GM11168 (cell line): ENCODE measurements around the gene EN2.

ENCODE experiments used
- in situ Hi-C: fragments of 300-500 bp; cut with MboI; formaldehyde crosslinking; loops from one replicate; pipeline ENCODE4 v1.12.0; 2022; ENCODE audit warnings: low sequenced_read_pairs; ENCODE audit not compliant: unreplicated experiment

The EN2 gene

DNA sequence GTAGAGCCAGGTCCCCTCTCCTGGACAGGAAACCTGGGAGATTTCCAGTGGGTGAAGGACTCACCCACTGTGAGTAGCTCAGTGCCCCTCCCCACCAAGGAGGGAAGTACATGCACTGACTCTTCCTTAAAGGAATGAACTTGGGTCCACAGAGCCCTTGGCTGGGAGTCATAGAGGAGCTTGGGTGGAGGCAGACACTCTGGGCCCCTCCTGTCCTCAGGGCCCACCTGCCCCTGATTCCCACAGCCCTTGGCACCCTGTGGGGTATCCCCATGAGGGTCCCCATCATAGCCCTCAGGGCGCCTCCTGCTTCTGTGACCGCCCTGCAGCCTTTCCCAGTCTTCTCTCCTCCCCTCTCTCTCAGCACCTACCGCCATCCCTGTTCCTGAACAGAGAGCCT lies 3.7 kb downstream of the EN2 start:
- in situ Hi-C loops: no loop called here

DNA sequence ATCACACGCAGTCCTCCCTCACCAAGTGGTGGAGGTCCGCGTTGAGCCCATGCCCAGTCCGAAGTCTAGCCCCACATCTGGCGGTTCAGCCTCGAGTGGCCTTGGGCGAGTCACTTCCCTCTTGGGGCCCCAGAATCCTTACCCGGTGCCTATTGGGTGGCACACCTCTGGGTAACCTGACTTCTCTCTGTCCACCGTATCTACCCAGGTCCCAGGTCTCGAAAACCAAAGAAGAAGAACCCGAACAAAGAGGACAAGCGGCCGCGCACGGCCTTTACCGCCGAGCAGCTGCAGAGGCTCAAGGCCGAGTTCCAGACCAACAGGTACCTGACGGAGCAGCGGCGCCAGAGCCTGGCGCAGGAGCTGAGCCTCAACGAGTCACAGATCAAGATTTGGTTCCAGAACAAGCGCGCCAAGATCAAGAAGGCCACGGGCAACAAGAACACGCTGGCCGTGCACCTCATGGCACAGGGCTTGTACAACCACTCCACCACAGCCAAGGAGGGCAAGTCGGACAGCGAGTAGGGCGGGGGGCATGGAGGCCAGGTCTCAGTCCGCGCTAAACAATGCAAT lies 4.3 kb downstream of the EN2 start:
- in situ Hi-C loops: no loop called here

GRCh38 chr7:155463114-155463811 lies 5.3 kb downstream of the EN2 start:
- in situ Hi-C loops: no loop called here

GRCh38 chr7:155464183-155464582 lies 6.3 kb downstream of the EN2 start:
- in situ Hi-C loops: no loop called here

DNA sequence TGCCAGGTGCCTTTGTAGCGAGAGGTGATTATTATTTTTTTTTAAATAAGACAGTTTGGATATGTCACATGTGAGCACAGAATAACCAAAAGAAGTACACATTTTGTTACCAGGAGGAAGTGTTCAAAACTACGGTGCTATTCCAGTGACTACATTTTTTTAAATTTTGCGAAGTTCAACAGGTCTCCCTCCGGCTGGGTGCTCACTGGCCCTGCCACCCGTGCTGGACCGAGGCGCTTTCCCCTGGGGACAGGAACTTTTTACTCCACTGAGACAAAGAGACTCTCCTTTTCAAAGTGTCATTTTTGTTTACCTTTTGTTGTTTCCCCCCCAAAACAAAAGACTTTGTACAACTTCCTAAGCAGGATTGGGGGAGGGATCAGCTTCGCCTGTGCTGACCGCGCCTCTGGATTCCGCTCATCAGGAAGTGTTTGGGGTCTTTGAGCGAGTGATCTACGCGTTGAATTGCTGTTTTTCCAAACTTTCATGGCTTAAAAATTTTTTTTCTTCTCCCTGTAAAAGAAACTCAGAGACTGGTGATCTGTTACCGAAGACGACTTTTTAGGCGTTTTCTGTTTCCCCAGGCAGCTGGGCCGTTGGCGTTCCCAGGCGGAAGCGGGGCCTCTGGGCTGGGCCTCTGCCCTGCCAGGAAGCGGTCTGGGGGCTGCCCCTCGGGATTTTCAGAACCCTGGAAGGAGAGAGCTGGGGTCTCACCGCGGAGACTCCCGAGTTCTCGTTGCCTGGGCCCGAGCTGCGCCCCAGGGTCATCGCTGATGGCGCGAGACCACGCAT lies 7.2 kb downstream of the EN2 start:
- in situ Hi-C loops: no loop called here

GRCh38 chr7:155465761-155466141 lies 7.8 kb downstream of the EN2 start:
- in situ Hi-C loops: no loop called here

- in situ Hi-C loops: no loop called here
These were observed 8.3 kb downstream of the EN2 start for GRCh38 chr7:155466142-155466813.

GRCh38 chr7:155466814-155467733 lies 9.1 kb downstream of the EN2 start:
- in situ Hi-C loops: no loop called here

GRCh38 chr7:155467846-155468784 lies 10.2 kb downstream of the EN2 start:
- in situ Hi-C loops: no loop called here

DNA sequence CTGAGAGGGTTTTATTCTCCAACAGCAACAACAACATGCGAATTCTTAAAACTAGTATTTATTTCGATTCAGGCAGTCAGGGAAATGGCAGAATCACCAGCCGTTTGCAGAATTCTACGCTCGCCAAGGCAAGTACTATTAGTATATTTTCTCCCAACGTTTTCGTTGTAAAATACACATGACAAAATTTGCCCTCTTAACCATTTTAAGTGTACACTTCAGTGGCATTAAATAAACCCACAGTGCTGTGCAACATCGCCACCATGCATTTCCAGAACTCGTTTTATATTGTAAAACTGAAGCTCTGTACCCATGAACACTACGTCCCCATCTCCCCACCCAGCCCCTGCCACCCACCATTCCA lies 10.8 kb downstream of the EN2 start:
- in situ Hi-C loops: no loop called here

GRCh38 chr7:155469311-155470185 lies 11.6 kb downstream of the EN2 start:
- in situ Hi-C loops: no loop called here

DNA sequence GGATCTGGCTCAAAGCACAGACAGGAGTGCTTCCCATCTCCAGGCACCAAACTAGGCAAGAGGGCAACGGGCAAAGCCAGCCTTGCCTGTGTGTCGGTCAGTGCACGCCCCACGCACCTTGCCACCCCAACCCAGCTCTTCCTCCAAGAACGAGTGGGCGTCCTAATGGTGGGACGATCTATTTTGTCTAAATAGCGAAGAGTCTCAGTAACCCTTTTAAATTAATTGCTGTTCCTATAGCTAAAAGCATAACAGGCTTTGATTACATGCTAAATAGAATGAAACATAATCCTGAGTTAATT lies 12.2 kb downstream of the EN2 start:
- in situ Hi-C loops: no loop called here

GRCh38 chr7:155470686-155471638 lies 13.0 kb downstream of the EN2 start:
- in situ Hi-C loops: no loop called here

GRCh38 chr7:155471718-155472117 lies 13.8 kb downstream of the EN2 start:
- in situ Hi-C loops: no loop called here

DNA sequence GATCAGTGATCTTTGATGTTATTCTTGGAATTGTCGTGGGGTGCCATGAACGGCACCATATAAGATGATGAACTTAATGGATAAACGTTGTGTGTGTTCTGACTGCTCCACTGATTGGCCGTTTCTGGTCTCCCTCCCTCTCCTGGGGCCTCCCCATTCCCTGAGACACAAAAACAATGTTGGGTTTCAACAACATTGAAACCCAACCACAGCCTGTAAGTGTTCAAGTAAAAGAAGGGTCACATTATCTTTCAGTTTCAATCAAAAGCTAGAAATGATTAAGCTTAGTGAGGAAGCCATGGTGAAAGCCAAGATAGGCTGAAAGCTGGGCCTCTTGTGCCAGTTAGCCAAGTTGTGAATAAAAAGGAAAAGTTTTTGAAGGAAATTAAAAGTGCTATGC lies 19.5 kb downstream of the EN2 start:
- in situ Hi-C loops: no loop called here

DNA sequence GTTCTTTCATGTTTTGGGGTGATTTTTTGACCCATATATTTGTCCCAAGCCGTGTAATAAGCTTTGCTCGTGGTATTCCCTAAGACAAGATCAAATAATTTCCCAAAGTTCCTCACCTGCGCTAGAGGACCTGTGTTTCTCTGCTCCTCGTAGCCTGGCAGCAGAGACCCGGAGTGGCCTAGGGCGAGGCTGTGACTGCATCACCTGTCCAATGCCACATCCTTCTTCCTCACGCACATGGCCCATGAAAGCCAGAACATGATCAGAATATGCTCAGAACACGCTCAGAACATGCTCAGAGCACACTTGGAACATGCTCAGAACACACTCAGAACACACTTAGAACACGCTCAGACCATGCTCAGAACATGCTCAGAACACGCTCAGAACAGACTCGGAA lies 23.8 kb downstream of the EN2 start:
- in situ Hi-C loops: no loop called here

DNA sequence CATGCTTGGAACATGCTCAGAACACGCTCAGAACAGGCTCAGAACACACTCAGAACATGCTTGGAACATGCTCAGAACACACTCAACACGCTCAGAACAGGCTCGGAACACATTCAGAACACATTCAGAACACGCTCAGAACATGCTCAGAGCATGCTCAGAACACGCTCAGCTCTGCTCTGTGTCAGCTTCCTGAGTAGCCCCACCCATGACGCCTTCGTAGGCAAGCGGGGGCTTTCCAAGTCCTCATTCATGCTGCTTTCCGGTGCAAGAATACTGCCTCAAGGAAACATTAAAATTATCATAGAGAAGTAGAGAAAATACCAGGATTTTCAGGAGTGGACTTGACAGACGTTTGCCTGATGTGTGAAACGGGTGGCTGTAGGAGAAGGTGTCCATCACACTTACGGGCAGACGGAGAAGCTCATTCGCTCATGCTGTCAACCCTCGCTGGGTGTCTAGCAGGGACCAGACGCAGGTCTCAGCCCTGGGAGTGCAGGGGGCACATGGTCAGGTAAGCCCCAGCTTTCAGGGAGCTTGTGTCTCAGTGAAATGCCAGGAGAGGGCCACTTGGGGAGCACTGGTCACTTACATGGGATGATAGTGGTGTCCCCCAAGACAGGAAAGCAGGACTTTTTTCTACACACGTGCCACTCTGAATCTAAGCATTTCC lies 24.7 kb downstream of the EN2 start:
- in situ Hi-C loops: no loop called here
